ENCODE measurements around the gene SPAG5. TPM values are rescaled to one million over a fixed set of nuclear protein-coding genes. Genes with fewer than 3 reads are reported as not detected.

The SPAG5 gene
- total and polyA plus RNA-seq, 9 of the 15 experiments (the other 6 are each of a cell fraction or from before 2014, with no cell fraction given): 94.4 to 286 (median 151) TPM

GRCh38 chr17:28645576-28645939, 46.7 kb upstream of the SPAG5 start (continued):
- TF ChIP-seq JUND (IDR thresholded peaks at IDR 0.05; ENCODE audit: borderline replicate concordance, low read depth, low read length): no peak
- no peak for TF ChIP-seq JUND (tag; IDR thresholded peaks at IDR 0.05; ENCODE audit: borderline replicate concordance, low read depth, low read length)
- TF ChIP-seq HDAC2 (IDR thresholded peaks at IDR 0.05): no peak; the same call in 1 of the 2 replicates
- no peak for TF ChIP-seq RNF2 (IDR thresholded peaks at IDR 0.05)
- TF ChIP-seq ZNF263 (CRISPR knock-in tag; IDR thresholded peaks at IDR 0.05; ENCODE audit: borderline replicate concordance): no peak
- no peak for TF ChIP-seq KDM5B (IDR thresholded peaks at IDR 0.05; ENCODE audit: insufficient replicate concordance, low read depth, low read length)
- no peak for TF ChIP-seq RFX5 (IDR thresholded peaks at IDR 0.05; ENCODE audit: low read depth, low read length)
- TF ChIP-seq CBX5 (IDR thresholded peaks at IDR 0.05; ENCODE audit: borderline replicate concordance, low read depth): no peak
- no peak for TF ChIP-seq POLR2AphosphoS2 (IDR thresholded peaks at IDR 0.05; ENCODE audit: low read length)
- peak; percentile 10; the same call in 1 of the 2 replicates for TF ChIP-seq NKRF (IDR thresholded peaks at IDR 0.05; ENCODE audit: borderline replicate concordance)
- TF ChIP-seq ATF3 (IDR thresholded peaks at IDR 0.05): no peak
- TF ChIP-seq ATF3 (CRISPR knock-in tag; conservative IDR thresholded peaks at IDR 0.05): 0 out of 2 replicates have a peak, but pooled peaks have one; percentile 15
- no peak for TF ChIP-seq HES1 (IDR thresholded peaks at IDR 0.05; ENCODE audit: low read depth)
- peak; percentile 3 to 11 for TF ChIP-seq AFF1 (IDR thresholded peaks at IDR 0.05; ENCODE audit: low read depth in 1 of 2, partially characterized antibody in 2 of 2)
- no peak for TF ChIP-seq TAF15 (IDR thresholded peaks at IDR 0.05; ENCODE audit: low read depth, low read length)
- TF ChIP-seq TGIF2 (CRISPR knock-in tag; IDR thresholded peaks at IDR 0.05): no peak
- TF ChIP-seq ZFP1 (CRISPR knock-in tag; IDR thresholded peaks at IDR 0.05): no peak
- TF ChIP-seq ZNF282 (CRISPR knock-in tag; IDR thresholded peaks at IDR 0.05): no peak
- no peak for TF ChIP-seq SAP30 (IDR thresholded peaks at IDR 0.05; ENCODE audit: borderline replicate concordance, insufficient read depth, low read depth, low read length, poor library complexity, severe bottlenecking)
- no peak for TF ChIP-seq FOXM1 (IDR thresholded peaks at IDR 0.05; ENCODE audit: low read depth)
- TF ChIP-seq FOXM1 (CRISPR knock-in tag; IDR thresholded peaks at IDR 0.05; ENCODE audit: low read depth): no peak
- TF ChIP-seq RBM25 (IDR thresholded peaks at IDR 0.05; ENCODE audit: low read depth, low read length, severe bottlenecking): peak; percentile 43

Measured in K562 (cell line).